ENCODE results near the gene MYH9.

DNA sequence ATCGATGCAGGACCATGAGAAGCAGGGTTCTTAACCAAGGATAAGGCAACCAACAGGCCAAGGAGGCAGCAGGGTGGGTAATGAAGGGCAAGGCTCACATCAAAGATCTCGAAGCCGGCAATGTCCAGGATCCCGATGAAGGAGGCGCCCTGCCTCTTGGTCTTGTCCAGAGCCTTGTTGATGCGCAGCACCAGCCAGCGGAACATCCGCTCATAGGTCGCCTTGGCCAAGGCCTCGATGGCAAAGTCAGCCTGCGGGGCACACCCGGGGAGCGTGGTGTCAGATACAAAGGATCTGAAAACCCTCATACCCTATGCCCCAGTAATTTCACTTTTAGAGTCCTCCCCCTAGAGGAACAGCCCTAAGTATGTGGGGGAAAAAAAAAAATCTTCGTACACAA, 71.3 kb downstream of the MYH9 start:
- no peak for TF ChIP-seq ARNT (IDR thresholded peaks at IDR 0.05)
- no peak for TF ChIP-seq HDGF (IDR thresholded peaks at IDR 0.05; ENCODE audit: borderline replicate concordance)
- no peak for TF ChIP-seq SP1 (IDR thresholded peaks at IDR 0.05)
- no peak for TF ChIP-seq BHLHE40 (IDR thresholded peaks at IDR 0.05; ENCODE audit: borderline replicate concordance)
- TF ChIP-seq ELF4 (IDR thresholded peaks at IDR 0.05): no peak
- TF ChIP-seq FOXK2 (IDR thresholded peaks at IDR 0.05): no peak
- TF ChIP-seq LEF1 (IDR thresholded peaks at IDR 0.05; ENCODE audit: borderline replicate concordance): no peak

Data from HEK293T (cell line).